A172 (cell line): ENCODE measurements around the gene RUNDC3A. TPM values are rescaled to one million over a fixed set of nuclear protein-coding genes. Genes with fewer than 3 reads are reported as not detected.
"Not testable (repeated sequence)": the region's sequence is repeated elsewhere in the genome, so short reads cannot be mapped to it uniquely, and the experiment has no call there.

Experiments
- DNase-seq: peaks from one replicate; pipeline ENCODE4 v3.0.0-alpha.2; 2015; ENCODE audit warnings: low spot score
- total RNA-seq: library from RNA; depleted of rRNA; stranded (reverse); fragments of >200 nt; shearing (Covaris generic); gene quantifications from 2 replicates; pipeline ENCODE4 v1.2.3, GENCODE V29; 2014; rRNA removed

The RUNDC3A gene
- total RNA-seq, 1 experiment from 2014 or later, result not detected

DNA sequence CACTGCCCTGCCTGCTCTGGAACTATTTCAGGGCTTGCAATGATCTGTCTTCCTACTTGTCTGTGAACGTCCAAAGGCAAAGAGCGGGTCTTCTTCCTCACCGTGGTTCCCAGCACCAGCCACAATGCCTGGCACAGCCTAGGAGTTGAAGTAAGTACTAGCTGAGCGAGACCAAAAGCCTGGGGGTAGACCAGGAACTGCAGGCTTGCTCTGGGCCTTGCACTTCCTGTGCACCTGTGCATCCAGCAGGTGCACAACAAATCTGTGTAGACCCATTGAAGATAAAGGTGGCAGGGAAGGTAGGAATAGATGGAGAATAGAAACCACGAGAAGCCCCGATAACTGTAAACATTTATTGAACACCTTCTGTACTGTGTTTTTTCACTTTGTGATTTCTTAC lies 50.6 kb downstream of the RUNDC3A start:
- DNase-seq, result no peak

DNA sequence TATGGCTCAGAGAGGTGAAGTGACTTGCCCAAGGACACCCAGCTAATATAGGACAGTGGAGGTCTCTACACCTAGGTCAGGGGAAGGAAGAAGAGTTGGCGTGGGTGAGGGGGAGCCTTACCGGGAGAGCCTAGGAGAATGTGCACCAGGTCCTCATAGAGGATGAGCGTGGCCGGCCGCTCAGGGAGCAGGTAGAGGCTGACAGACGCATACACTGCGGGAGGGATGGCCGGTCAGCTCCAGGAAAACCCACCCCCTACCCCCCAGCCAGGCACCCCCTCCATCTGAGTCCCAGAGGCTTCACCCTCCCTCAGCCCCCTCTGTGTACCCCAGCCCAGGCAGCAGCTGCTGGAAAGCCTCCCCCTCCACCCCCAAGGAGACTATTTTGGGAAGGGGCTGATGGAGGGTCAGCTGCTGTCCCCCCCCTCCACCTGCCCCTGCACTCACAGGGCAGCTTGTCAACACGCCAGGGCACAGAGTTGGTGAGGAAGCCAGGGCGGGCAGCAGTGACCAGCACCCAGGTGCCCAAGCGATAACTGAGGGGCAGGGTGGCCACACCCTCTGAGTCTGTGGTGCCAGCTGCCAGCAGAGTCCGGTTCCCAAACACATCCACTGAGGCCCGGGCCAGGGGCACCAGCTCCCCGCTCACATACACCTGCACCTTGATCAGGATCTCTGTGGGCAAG lies 51.2 kb downstream of the RUNDC3A start:
- no peak for DNase-seq

DNA sequence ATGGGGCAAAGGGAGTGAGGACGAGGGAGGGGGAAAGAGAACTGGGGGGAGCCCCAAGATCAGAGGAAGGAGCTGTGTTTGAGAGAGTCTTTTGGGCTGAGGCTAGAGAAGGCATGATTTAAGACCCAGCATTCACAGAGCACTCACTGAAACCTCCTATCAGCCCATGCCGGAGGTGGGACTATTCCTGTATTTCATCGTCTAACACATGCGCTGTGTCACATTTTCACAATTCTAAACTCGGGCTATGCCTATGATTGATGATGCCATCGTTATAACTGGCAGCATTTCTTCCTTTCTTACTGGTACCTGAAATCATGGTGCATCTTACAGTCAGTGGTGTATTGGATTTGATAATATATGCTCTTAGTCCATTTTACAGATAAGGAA lies 51.7 kb downstream of the RUNDC3A start:
- no peak for DNase-seq

DNA sequence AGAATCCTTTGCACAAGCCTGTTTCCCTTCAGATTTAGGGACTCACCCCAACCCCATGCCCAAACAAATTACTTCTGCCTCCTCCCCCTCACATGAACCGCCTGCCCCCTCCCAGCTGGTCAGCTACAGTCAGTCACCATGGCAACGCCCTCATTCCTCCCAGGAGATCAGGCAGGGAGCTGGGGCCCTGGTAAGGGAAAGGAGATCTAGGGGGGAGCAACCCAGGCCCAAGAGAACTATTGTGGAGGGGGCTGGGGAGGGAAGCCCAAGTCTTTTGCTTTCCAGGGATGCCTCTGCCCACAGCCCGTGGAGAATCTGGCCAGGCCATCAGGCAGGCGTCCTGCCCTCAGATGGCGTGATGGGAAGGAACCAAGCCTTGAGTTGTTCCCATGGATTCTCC lies 52.4 kb downstream of the RUNDC3A start:
- DNase-seq, result no peak

DNA sequence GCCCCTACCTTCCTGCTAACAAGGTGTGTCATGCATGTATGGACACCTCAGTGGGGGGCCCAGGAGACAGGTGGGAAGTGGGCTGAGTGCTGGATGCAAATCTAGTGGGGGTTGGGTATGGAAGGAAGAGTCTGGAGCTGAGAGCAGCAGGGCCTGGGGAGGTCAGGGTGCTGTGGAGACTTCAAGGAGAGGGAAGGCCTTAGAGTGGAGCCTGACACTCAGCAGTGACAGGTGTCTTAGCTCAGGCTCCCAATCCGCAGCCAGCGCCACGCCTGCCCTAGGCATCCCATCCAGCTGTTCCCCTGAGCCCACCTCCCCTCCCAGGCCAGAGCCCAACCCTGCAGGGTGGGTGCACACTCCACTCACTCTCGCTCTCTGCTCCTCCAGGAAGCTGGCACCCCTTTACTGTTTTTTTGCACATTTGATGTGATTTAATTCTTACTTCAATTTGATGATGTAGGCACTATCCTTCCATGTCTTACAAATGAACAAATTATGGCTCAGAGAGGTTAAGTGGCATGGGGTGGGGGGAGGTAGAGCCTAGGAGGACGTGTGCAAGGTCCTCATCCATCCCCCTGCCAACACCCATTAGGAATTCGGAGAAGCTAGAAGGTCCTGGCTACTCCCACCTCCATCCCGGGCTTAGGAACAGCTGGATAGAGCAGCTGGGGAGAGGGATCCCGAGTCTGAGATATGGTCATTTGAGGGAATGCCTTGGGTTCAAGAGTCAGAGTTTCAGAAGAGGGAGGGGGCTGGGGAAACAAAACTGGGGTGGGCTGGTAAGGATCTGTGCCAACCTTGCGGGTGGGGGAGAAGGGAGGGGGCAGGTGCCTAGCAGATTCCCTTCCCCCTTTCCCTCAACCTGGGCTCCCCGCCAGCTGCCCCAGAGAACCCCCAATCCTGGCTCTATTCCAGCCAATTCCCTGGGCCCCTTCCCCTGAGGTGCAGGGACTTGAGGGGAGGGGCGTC lies 53.2 kb downstream of the RUNDC3A start:
- DNase-seq, result no peak

DNA sequence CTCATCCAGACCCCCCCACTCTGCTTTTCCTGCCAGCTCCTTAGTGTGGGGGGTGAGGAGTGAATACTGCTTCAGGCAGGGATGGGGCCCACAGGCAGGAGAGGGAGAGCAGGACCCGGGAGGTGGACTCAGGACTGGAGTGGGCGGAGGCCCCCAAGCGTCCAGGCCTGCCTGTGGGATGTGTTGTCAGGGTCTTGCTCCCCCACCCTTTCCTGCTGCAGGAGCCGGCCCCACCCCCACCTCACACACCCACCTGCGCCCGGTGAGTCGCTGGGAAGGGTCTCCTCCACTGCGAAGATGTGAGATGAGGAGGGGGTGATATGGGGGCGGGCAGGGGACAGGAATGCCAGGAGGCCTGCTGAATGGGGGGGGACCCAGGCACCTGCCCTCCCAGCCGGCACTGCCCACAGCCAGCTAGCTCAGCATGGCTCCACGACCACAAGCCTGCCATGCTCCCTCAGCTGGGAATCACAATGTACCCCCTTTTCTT lies 54.1 kb downstream of the RUNDC3A start:
- DNase-seq, result no peak

DNA sequence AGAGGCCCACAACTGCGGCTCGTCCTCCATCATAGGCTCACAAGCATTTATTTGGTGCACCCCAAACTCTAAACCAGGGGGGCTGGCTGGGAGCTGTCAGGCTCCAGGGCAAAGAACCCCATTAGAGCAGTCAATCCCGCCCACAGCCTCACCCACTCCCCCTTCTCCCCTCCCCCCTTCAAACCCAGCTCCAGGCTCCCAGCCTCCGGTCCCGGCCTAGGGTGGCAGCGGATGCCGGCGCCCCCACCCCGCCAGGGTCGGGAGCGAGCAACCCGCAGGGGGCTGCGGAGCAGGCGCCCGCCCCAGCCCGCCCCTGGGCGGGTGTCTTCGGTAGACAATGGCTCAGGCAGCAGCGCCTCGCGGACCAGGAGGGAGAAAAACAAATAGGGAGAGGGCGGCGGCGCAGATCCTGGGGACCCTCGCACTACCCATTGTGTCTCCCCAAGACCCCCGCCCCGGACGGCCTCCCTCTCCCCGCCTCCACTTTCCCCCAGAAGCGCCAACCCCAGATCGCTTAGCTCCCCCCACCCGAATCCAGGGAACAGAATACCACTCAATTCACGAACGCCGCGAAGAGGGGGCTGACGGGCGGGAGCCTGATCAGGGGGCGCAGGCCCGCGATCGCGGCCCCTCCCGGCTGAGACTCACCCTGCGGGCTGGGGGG lies 54.7 kb downstream of the RUNDC3A start:
- DNase-seq, result no peak

DNA sequence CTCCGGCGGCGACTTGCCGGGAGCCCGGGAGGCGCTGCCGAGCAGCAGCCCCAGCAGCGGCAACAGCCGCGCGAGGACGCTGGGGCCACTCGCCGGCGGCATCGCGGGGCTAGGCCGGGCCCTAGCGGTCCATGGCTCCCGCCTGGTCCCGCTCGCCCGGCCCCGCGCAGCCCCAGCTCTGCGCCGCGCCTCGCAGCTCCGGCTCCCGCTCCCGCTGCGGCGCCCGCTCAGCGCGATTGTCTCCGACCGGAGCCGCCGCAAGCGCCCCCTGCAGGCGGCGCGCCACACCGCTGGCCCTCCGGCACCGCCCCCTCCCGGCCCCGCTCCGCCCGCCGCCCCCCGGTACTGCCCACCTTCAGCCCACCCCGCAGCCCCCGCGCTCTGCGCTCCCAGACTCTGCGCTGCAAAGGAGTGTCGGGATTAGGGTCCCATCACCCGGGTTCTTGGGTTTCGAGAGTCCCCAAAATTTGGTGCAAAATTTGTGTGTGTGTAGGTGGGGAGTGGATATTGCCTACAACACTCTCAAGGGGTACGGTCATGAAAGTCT lies 55.3 kb downstream of the RUNDC3A start, which contains the start of gene FAM171A2:
TSS of gene FAM171A2 (minus strand) at position 241 of the 547 bp plus-strand sequence. CDS start at position 102, 139 bp downstream.
- no peak for DNase-seq

DNA sequence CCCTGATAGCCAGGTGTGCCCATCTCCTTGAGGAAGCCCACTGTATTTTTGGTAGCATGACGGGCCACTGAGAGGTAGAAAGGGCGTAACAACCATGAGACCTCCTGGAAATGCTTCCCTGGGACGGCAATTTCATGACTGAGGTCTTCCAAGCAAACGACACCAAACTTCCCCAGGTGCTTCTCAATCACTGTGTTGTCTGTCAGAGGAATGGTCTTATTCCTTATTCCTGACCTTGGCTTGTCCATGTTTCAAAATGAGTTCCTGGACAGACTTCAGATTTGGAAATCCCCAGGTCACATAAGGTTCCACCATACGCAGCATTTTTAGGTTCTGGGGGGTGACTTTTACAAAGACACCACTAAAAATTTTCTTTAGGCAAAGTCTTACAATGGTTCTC lies 56.6 kb downstream of the RUNDC3A start:
- not testable (repeated sequence) for DNase-seq

DNA sequence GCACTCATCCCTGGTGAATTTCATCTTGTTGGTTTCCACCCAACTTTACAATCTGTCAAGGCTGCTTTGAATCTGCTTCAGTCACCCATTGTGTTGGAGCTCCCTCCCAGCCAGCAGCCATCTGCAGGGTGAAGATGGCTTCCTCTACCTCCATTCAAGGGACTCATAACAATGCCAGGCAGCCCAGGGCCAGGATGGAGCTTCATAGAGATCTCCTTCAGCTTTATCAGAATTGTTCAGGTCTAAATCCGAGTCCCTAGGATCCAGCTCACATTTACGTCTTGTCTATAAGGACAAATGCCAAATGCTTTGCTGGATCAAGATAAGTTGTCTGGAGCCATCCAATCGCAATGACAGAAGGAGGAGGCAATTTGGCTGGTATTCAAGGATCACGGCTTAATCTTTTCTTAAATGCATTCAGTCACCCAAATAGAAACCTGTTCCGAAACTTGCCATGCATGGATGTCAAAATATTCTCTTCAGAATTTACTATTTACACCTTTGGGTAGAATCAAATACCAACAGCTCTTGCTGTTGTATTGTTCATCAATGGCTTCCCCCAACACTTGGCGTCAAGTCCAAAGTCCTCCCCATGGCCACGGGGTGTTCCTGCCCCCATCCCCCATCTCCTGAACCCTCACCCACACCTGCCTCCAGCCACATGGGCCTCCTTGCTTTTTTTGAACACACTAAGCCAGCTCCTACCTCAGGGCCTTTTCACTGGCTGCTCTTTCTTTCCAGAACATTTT lies 59.0 kb downstream of the RUNDC3A start:
- no peak for DNase-seq

Other genes starting within 250 kb of the RUNDC3A start
- gene LSM12, start 241.9 kb upstream of the RUNDC3A start, total RNA-seq, result 49.8 and 62.1 TPM in 2 replicates
- gene G6PC3, start 237.9 kb upstream of the RUNDC3A start, total RNA-seq, result 79.4 and 89.1 TPM in 2 replicates
- gene HDAC5, start 185.0 kb upstream of the RUNDC3A start, total RNA-seq, result 33.8 and 41.0 TPM in 2 replicates
- 4.9 and 7.7 TPM in 2 replicates for gene HROB, start 166.7 kb upstream of the RUNDC3A start, total RNA-seq
- gene ASB16, start 137.9 kb upstream of the RUNDC3A start, total RNA-seq, result 0.29 TPM in 1 of 2 replicates, not detected in the other
- gene TMUB2, start 121.6 kb upstream of the RUNDC3A start, total RNA-seq, result 32.9 and 33.7 TPM in 2 replicates
- gene ATXN7L3, start 108.7 kb upstream of the RUNDC3A start, total RNA-seq, result 44.3 and 54.5 TPM in 2 replicates
- 67.4 and 75.3 TPM in 2 replicates for gene UBTF, start 88.9 kb upstream of the RUNDC3A start, total RNA-seq
- not detected in 2 replicates for gene SLC4A1, start 40.5 kb upstream of the RUNDC3A start, total RNA-seq
- 190 and 199 TPM in 2 replicates for gene SLC25A39, start 16.2 kb downstream of the RUNDC3A start, total RNA-seq
- gene GRN, start 36.7 kb downstream of the RUNDC3A start, total RNA-seq, result 285 and 293 TPM in 2 replicates
- gene FAM171A2, start 55.3 kb downstream of the RUNDC3A start, total RNA-seq, result 24.5 and 31.1 TPM in 2 replicates
- 0.05 and 0.36 TPM in 2 replicates for gene ITGA2B, start 81.0 kb downstream of the RUNDC3A start, total RNA-seq
- gene GPATCH8, start 194.8 kb downstream of the RUNDC3A start, total RNA-seq, result 13.6 and 19.3 TPM in 2 replicates
- 18.2 and 24.4 TPM in 2 replicates for gene FZD2, start 248.9 kb downstream of the RUNDC3A start, total RNA-seq